Measurements from ENCODE around the gene ZBTB5.
A peak's percentile ranks its signal among the peaks of the same experiment; 100 is the strongest.
"Not testable (repeated sequence)": the region's sequence is repeated elsewhere in the genome, so short reads cannot be mapped to it uniquely, and the experiment has no call there.

ZBTB5 gene

GRCh38 chr9:37486256-37486615 is 21.0 kb upstream of the ZBTB5 start:
- Histone ChIP-seq H3K27me3 (ENCODE audit: control insufficient read depth, insufficient read depth, low read length) (no peaks in the 10 kb centered on the region), H3K4me1 (peaks cover 6% of the 10 kb centered on the region), H3K79me2 (no peaks in the 10 kb centered on the region), H3K4me3 (ENCODE audit: low read depth, low read length) (peak overlapping the region; percentile 74), H3K4me2 (ENCODE audit: low read length) (peak overlapping the region; percentile 81), H3K36me3 (ENCODE audit: control insufficient read depth, insufficient read depth, low read length) (no peaks in the 10 kb centered on the region), H3K27ac (peak overlapping the region; percentile 13), H2AFZ (peak overlapping the region; percentile 85), H3K9me3 (ENCODE audit: control insufficient read depth, low read length) (no peaks in the 10 kb centered on the region), H3K9ac (no peak overlapping the region)
- TF ChIP-seq CTCF (IDR thresholded peaks at IDR 0.05): no peak

DNA sequence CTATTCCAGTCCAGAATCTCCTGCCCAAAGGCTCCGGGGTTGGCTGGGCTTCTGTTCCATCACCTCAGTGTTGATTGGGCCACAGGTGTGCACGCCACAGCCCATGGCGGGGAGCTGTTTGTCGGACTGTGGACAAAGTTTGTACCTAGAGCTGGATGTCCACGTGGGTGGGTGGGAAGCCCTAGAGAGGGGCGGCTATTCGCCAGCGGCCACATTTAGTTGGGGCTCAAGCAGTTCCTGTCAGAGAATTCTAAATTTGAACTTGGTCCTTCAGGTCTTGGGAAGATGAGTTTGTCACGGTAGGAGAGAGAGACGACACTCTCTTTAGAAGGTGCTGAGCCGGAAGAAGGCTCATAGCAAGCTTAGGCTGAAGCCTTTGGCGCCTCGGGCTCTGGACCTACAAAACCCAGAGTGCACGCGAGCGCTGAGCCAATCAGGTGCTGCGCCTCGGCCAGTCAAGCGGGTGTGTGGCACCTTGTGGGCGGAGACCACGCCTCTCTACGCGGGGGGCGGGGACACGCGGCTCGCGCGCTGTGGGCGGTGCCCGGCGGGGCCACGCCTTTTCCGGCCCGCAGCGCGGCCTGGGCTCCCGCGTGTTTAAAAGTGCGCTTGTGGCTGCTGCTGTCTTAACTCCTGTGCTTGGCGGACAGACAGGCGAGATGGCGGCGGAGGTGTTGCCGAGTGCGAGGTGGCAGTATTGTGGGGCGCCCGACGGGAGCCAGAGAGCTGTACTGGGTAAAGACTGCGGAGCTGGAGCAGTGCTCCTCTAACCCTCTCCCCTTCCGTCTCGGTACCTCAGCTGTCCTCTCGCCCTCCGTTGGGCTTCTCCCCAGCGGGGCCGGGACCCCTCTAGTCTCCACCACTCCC is 20.4 kb upstream of the ZBTB5 start, which contains the start of gene POLR1E:
POLR1E (plus strand) TSS at position 560 of the 867 bp plus-strand sequence; CDS start at position 660, 100 bp downstream.
- no peak for TF ChIP-seq CTCF (IDR thresholded peaks at IDR 0.05)
- H3K4me2 ChIP-seq (ENCODE audit: low read length): peak within 1 kb of the TSS; percentile 81
- peaks cover 6% of the 10 kb centered on the region for H3K4me1 ChIP-seq
- H3K27ac ChIP-seq: peak within 1 kb of the TSS; percentile 13
- no peak within 1 kb of the TSS for H3K9ac ChIP-seq
- no peaks in the 10 kb centered on the region for H3K9me3 ChIP-seq (ENCODE audit: control insufficient read depth, low read length)
- H3K36me3 ChIP-seq (ENCODE audit: control insufficient read depth, insufficient read depth, low read length): no peaks in the 10 kb centered on the region
- peak within 1 kb of the TSS; percentile 85 for H2AFZ ChIP-seq
- no peaks in the 10 kb centered on the region for H3K27me3 ChIP-seq (ENCODE audit: control insufficient read depth, insufficient read depth, low read length)
- H3K4me3 ChIP-seq (ENCODE audit: low read depth, low read length): peak within 1 kb of the TSS; percentile 74
- no peaks in the 10 kb centered on the region for H3K79me2 ChIP-seq

GRCh38 chr9:37480759-37481158 is 15.5 kb upstream of the ZBTB5 start:
- Histone ChIP-seq H3K36me3 (ENCODE audit: control insufficient read depth, insufficient read depth, low read length) (no peaks in the 10 kb centered on the region), H3K4me2 (ENCODE audit: low read length) (no peak overlapping the region), H2AFZ (no peak overlapping the region), H3K4me3 (ENCODE audit: low read depth, low read length) (no peak overlapping the region), H3K79me2 (no peaks in the 10 kb centered on the region), H3K27me3 (ENCODE audit: control insufficient read depth, insufficient read depth, low read length) (no peaks in the 10 kb centered on the region), H3K9ac (no peak overlapping the region), H3K9me3 (ENCODE audit: control insufficient read depth, low read length) (no peaks in the 10 kb centered on the region), H3K4me1 (peaks cover 3% of the 10 kb centered on the region), H3K27ac (no peak overlapping the region)
- no peak for TF ChIP-seq CTCF (IDR thresholded peaks at IDR 0.05)

- not testable (repeated sequence) for H3K27ac ChIP-seq; H3K9me3 ChIP-seq (ENCODE audit: control insufficient read depth, low read length); H2AFZ ChIP-seq; H3K79me2 ChIP-seq; H3K4me1 ChIP-seq; H3K36me3 ChIP-seq (ENCODE audit: control insufficient read depth, insufficient read depth, low read length); H3K4me2 ChIP-seq (ENCODE audit: low read length); H3K9ac ChIP-seq; H3K27me3 ChIP-seq (ENCODE audit: control insufficient read depth, insufficient read depth, low read length); H3K4me3 ChIP-seq (ENCODE audit: low read depth, low read length)
These were observed 12.9 kb upstream of the ZBTB5 start for GRCh38 chr9:37477987-37478619.

- not testable (repeated sequence) for H3K4me3 ChIP-seq (ENCODE audit: low read depth, low read length); H3K36me3 ChIP-seq (ENCODE audit: control insufficient read depth, insufficient read depth, low read length); H3K27me3 ChIP-seq (ENCODE audit: control insufficient read depth, insufficient read depth, low read length); H3K9me3 ChIP-seq (ENCODE audit: control insufficient read depth, low read length); H3K79me2 ChIP-seq; H3K27ac ChIP-seq; H2AFZ ChIP-seq; H3K9ac ChIP-seq; H3K4me2 ChIP-seq (ENCODE audit: low read length); H3K4me1 ChIP-seq
These were observed 12.2 kb upstream of the ZBTB5 start for GRCh38 chr9:37477443-37477842.

Measured in parathyroid adenoma (tissue), 2 donors.